Measurements from ENCODE around the gene VPS25.

- TF ChIP-seq POLR2AphosphoS5 (IDR thresholded peaks at IDR 0.05): no peak
- TF ChIP-seq, protein P1, sequence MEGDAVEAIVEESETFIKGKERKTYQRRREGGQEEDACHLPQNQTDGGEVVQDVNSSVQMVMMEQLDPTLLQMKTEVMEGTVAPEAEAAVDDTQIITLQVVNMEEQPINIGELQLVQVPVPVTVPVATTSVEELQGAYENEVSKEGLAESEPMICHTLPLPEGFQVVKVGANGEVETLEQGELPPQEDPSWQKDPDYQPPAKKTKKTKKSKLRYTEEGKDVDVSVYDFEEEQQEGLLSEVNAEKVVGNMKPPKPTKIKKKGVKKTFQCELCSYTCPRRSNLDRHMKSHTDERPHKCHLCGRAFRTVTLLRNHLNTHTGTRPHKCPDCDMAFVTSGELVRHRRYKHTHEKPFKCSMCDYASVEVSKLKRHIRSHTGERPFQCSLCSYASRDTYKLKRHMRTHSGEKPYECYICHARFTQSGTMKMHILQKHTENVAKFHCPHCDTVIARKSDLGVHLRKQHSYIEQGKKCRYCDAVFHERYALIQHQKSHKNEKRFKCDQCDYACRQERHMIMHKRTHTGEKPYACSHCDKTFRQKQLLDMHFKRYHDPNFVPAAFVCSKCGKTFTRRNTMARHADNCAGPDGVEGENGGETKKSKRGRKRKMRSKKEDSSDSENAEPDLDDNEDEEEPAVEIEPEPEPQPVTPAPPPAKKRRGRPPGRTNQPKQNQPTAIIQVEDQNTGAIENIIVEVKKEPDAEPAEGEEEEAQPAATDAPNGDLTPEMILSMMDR (IDR thresholded peaks at IDR 0.05): no peak
- no peak for TF ChIP-seq EP300 (IDR thresholded peaks at IDR 0.05; ENCODE audit: low read depth)
- TF ChIP-seq POLR2A (IDR thresholded peaks at IDR 0.05): no peak
Observed at GRCh38 chr17:42725143-42725542, 48.1 kb upstream of the VPS25 start.
